NCI-H2227 (cell line): ENCODE results near the gene IL1RAPL1.

Experiments used
- DNase-seq: peaks from one replicate; lab custom pipeline; 2025; ENCODE audit not compliant: unreplicated experiment; lab: John Stamatoyannopoulos, UW

The IL1RAPL1 gene

DNA sequence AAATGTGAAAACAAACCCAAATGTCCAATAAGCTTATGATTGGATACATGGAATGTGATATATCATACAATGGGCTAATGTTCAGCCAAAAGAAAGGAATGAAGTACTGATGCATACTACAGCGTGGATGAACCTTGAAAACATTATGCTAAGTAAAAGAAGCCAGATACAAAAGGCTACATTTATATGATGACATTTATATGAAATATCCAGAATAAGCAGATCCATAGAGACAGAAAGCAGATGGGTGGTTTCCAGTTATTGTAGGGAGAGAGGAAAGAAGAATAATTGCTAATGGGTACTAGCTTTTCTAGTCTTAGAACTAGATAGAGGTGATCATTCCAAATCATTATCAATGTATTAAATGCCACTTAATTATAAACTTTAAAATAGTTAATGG lies 801.3 kb downstream of the IL1RAPL1 start:
- DNase-seq = no peak

DNA sequence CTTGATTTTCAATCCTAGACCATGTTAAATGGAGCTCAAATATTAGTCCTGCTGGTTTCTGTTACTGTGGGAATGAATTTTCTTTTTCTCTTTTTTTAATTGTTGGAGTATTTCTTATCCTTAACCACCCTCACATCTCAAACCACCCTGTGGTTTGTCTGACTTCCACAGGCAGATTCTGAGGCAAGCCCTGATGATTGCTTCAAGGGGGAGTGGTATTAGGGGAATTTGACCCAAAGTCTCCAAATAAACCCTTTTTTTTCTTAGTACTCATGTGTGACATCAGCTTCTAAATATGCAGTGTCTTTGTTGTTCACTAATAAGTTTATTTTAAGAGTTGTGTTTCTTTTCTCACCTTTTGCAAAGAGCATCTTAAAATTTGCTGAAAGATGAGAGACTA lies 810.3 kb downstream of the IL1RAPL1 start:
- DNase-seq = no peak

DNA sequence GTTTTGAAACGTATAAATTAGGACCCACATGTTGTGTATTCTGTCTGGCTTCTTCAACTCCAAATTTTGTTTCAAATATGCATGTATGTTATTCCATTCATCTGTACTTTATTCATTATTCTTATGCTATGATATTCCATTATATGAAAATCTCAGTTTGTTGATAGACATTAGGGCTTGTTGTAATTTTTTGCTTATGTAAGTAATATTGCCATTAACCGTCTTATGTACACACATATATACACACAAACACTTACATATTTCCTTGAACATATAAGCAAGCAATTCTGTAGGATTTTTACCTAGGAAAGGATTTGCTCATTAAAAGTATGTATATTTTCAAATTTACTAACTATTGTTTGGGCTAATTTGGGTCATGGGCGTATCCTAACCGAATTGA lies 820.1 kb downstream of the IL1RAPL1 start:
- no peak for DNase-seq

DNA sequence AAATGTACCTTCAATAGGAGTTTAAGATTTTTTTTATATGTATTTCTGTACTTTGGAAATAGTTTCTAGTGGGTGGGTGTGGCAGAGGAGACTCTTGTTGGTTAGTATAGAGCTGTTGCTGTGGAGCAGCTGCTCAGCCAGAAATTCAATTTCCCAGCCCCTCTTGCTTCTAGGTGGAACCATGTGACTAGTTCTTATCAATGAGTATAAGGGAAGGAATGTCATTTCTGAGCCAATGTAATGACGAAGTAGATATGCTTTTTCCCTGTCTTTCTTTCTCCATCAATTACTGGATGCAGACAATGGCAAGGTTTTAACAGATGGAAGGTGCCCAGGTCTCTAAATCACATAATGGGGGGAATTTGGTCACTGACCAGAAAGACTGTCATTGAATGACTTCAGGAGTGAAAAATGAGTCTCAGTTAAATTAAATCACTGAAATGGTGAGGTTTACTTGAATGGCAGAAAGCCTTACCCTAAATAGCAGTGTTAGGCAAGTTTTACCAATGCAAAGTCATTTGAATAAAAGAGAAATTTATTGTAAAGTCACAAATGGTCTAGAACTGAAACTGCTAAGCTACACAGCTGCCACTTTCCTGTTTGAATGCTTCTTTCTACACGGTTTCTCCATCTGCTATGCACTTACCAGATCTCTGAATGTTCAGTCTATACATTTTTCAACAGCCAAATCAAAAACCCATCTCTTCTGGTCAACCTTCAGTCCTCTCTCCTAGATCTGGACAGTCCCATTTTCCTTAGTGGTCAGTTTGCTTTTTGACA lies 832.7 kb downstream of the IL1RAPL1 start:
- DNase-seq = no peak

DNA sequence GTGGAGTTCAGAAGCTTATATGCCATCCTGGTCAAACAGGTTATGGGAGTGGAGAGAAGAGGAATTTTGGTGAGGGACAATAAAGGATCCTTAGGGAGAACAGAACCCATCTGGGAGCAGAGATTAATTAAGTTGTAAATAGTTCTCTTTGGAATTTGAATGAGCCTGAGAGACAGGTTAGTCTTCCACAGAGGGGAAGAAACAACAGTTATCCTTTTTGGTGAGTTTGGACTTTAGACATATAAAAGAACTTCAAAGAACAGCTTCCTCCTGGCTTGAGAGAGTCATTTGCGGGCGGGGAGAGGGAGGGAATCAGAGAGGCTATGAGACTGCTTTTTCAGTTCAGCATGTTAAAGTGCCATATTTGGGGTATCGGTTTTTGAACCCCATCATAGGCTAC lies 834.8 kb downstream of the IL1RAPL1 start:
- no peak for DNase-seq

DNA sequence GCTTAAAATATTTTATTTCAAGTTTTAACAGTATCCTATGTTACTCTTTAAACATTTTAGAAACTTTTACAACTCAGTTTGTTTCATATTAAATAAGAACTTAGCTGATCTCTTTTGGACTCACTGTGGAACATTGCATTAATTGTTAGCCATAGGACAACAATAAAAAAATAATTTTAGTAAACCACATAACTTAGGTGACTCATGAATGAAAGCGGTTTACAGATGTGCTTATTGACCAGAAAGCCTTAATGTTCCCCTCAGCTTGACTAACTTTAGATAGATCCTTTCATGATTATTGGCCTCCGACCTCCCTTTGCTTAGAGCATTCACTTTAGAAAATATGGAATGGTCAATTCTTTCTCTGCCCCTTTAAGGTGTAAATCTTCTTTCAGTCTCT lies 844.6 kb downstream of the IL1RAPL1 start:
- DNase-seq = no peak

DNA sequence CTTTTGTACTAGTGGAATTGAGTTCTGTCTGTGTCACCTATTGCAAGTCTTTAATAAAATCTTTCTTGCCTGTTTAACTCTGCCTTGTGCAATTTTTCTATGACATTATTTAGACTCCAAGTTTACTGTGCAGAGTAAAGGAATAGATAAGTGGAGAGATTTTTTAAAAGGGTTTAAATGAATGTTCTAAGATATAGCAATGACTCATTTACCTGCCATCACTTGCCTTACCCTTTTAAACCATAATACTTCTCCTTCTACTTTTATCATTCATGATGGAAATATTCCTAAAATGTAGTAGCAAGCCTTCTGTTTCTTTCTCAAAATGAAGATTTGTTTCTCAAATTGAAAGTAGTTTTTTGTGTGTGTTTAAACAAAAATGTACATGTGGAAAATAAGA lies 845.3 kb downstream of the IL1RAPL1 start:
- no peak for DNase-seq

DNA sequence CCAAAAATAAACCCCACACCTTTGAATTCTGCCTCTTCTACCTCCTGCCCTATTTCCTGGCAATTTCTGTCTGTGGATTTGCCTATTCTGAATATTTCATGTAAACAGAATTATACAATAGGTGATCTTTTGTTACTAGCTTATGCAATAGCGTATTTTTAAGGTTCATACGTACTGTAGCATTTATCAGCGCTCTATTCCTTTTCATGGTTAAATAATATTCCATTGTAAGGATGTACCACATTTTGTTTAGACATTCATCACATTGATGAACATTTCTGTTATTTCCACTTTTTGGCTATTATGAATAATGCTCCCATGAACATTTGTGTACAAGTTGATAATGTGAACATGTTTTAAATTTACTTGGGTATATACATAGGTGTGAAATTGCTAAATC lies 847.7 kb downstream of the IL1RAPL1 start:
- no peak for DNase-seq

DNA sequence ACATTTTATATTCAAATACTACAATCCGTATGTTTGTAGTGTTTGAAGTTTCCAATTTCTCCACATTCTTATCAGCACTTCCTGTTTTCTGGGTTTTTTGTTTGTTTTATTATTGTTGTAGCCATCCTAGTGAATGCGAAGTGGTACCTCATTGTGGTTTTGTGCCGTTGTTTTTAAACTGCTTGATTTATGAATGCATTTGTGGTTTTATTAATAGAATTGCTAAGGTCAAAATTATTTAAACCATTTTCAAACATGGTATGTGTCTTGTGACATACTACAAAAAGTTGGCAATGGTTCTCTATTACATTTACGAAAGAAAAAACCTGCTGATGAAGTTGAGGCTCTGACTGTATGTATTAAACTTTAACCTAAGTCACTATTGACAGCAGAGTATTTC lies 848.1 kb downstream of the IL1RAPL1 start:
- no peak for DNase-seq

DNA sequence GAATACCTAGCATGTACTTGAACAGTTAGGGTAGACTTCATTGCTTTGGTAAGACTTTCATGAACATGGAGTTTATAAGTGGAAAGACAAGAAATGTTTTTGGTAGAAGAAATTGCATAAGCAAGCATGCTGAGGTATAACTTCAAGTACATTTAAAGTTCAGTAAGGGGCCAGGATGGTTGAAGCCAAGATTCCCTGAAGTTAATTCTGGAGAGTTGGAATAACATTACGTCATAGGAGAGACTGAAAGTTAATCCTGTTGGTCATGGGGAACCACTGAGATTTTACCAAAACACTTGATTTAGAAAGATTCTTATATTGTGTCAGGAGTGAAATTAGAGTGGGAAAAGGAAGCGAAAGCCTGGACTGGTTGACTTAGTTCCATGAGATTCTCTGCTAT lies 860.6 kb downstream of the IL1RAPL1 start:
- no peak for DNase-seq

DNA sequence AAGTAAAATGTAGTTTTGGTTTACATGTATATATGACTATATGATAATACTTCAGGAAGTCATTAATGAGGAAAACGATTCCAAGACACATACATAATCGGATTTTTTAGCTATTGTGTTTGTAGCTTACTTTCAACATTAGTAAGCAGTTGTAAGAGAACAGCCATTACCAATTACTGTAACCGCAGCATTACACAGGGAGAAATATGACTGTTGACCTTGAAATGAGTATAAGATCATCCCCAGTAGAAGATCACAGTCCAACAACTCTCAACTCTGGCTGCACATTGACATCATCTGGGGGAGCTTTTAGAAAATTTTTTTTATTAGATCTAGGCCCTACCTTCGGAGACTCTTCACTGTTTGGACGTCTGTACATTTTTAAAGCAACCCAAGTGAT lies 866.1 kb downstream of the IL1RAPL1 start:
- DNase-seq = no peak

DNA sequence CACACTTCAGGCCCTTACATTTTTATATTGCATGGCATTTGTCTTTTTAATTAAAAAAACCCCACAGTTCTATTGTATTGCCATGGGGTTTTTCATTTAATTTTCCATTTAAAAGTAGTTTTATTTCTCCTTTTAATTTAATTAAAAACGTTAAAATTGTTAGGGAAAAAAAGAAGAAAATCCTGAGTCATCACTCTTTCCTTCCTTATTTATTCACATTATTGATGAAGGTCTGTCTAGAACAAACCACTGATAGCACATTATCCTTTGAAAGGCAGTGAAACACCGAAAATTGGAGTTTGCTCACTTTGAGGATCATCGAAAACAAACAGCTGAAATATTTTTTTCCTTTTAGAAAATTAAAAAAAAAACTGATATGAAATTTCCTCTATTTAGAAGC lies 868.5 kb downstream of the IL1RAPL1 start:
- DNase-seq = no peak

DNA sequence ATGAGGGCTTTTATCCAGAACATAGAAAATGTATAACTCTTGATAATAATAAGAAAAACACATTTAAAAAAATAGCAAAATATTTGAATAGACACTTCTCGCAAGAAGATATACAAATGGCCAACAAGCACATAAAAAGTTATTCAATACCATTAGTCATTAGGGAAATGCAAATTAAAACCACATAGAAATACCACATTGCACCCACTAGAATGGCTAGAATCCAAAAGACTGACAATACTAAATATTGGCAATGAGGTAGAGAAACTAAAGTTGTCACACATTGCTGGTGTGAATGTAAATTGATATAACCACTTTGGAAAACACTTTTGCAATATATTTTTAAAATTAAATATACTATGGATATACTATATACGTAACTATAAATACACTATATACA lies 873.8 kb downstream of the IL1RAPL1 start:
- DNase-seq = no peak

DNA sequence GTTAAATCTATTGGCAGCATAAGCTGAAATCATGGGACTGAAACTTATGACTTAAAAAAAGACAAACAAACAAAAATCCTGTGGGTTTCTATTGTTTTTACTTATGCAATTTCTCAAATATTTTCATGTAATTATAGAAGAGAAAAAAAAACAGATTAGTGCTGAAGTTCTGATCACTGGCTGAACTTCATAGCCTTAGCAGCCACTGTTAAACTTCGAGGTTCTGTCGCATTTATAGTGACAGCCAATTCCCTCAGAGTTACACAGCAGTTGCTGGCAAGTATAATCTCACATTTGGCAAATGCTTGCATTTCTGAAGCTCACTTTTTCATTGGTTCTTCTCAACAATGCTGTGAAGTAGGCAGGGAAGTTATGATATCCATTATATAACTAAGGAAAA lies 879.2 kb downstream of the IL1RAPL1 start:
- DNase-seq = no peak

DNA sequence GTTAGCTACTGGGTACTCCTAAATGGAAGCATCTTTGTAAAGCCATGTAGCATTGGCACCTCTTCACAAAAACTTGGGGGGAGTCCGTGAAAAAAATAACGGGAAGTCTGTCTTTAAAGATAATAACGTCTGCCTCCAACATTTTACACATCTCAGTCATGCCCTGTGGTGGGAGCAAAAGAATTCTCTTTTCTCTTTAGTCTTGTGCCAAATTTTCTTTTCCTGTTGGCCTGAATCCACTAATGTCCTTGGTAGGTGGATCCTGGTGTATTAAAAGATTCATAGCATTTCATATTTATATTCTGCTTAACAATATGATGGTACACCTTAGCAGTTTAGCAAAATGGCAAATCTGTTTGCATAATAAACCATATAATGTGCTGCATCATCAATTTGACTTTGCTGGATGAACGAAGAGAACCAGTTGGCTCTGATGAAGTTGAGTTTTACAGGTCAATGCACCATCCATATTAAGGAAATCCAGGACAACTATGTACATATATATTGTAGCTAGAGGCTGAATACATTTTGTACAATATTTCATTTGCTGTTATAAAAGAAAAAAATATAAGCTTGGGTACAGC lies 881.8 kb downstream of the IL1RAPL1 start:
- no peak for DNase-seq

DNA sequence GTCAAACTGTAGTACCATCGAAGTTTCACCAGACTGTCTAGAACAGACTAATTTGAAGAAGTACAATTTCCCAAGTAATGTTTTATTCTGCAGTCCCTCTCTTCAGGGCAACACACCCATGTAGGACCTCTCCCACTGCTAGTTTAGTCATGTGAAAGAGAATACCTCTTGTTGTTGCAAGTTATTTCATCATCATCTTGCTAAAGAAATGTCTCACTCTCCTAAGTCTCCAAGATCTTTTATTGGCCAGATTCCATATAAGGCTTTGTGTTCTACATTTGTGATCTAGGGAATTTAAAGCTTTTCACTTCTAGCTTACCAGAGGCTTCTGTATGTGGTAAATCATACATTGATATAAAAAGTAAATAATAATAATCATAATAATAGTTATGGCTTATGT lies 882.8 kb downstream of the IL1RAPL1 start:
- no peak for DNase-seq

DNA sequence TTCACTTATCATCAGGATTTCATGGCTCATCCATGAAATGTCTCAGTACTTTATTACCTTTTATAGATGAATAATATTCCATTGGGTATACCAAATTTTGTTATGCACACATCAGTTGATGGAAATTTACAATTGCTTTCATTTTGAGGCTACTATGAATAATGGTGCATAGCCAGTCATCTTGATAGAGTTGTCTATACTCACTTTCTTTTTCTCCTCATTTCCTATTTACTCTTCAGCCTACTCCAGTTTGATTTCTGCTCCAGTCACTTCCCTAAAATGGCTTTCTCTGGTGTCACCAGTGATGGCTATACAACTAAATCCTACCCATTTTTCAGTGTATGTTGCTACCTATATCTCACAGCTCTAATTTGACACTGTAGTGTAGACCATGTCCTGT lies 884.6 kb downstream of the IL1RAPL1 start:
- DNase-seq = no peak

DNA sequence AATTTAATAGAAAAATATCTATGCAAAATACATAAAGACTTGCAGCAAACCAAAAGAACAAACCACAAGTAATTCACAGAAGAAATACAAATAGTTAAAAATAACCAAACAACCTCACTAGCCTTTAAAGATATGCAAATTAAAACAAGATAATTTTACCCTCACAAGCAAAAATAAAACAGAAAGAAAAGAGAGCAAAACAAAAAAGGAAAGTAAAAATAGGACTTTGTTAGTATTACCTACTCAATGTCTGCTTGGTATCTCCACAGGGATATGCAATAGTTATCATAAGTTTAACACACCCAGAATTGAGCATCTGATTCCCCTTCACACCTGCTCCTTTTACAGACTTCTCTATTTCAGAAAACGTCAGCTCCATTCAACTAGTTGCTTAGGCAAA lies 890.6 kb downstream of the IL1RAPL1 start:
- DNase-seq = no peak

DNA sequence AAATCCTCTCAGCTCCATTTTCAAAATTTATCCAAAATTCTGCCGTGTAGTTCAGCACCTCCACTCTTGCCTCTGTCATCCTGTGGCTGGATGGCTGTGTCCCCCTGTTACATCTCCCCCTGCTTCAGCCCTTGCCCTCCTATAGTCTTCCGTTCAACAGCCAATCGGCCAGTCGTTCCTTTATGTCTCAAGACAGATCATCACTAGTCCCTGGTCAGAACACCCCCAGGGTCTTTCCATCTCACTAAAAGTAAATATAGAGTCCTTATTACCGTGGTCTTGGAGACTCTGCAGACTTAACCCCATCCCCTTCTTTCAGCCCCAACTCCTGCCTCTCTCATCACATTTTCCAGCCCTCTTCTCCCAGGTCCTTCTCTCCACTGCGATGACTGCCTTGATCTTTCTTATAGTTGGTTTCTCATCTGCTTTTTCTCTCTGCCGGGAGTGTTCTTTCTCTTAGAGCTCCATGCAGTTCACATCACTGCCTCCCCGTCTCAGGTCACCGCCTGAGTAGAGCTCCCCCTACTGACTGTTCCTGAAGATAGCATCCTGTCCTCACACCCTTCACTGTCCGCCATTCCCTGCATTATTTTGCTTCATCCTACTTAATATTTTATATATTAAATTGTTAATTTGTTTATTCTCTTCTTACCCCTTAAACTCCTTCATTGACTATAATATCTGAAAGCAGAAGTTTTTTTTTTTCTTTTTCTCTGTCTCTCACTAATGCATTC lies 891.3 kb downstream of the IL1RAPL1 start:
- no peak for DNase-seq

DNA sequence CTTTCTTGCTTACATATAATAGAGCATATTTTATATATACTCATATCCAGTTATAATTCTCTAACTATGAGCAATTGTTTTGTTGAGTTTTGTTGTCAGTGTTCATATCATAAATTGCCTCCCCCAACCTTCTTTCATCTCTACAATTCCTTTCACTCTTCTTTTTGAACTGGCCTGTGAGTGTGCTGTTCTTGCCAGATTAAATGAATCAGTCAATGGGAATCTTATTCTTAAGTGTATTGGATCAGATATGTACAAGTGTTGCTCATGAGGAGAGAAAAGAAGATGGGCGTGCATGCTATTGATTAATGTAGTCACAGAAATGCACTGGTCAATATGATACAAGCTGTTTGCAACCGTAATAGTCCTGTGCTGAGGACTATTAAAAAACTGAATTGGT lies 900.0 kb downstream of the IL1RAPL1 start:
- no peak for DNase-seq

DNA sequence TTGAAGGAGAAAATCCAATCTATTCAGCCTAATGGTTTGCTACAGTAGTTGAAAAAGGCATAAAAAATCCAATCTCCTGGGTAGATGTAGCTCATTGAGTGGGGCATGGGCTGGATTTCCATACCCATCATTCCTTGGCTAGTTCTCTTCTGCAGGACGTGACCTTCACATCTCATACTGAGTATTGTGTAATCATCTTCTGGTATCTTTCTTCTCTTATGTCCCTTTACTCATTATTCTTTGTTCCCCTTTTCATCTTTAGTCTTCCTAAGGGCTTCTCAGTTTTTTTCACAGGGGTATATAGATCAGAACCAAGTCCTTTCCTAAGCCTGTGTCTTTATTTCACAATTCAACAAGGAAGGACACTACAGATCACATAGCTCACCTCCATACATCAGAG lies 900.5 kb downstream of the IL1RAPL1 start:
- DNase-seq = no peak

DNA sequence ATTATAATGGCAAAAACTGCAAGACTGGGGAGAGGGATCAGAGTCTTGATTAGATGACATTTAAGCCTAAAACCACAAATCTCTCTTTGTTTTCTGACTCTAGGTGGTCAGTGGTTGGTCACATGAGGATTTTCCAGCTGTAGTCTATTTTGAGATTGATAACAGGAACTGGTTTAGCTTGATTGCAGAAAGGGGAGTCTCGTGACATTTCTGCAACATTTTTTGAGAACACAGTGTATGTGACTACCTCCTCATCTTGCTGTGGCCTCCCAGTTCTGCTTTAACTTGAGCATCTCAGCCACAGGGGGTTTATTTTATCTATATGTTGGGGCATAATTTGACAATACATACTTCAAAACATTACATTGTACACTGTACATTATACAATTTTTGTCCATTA lies 901.7 kb downstream of the IL1RAPL1 start:
- no peak for DNase-seq
